Immature natural killer cell (primary cell): ENCODE data around the gene PGLYRP2. TPM values are rescaled to one million over a fixed set of nuclear protein-coding genes. Genes with fewer than 3 reads are reported as not detected.

Source experiments
- DNase-seq, 3 donors: peaks; one replicate each; pipeline ENCODE4 v3.0.0; 2022; ENCODE audit warnings: mixed read lengths in 1 of 3
- H3K27ac Mint-ChIP-seq, 6 donors: one replicate each; pipeline ENCODE4 v1.8.0; 2020; ENCODE audit warnings: mixed read lengths in 6 of 6, mild to moderate bottlenecking in 5 of 6, inconsistent platforms in 4 of 6, moderate library complexity in 3 of 6
- H3K27me3 Mint-ChIP-seq, 3 donors: one replicate each; pipeline ENCODE4 v1.8.0; 2020 to 2021; ENCODE audit warnings: low read depth in 3 of 3, mild to moderate bottlenecking in 3 of 3, mixed read lengths in 3 of 3, moderate library complexity in 3 of 3, inconsistent platforms in 1 of 3
- H3K36me3 Mint-ChIP-seq, 3 donors: one replicate each; pipeline ENCODE4 v1.8.0; 2020; ENCODE audit warnings: mixed read lengths in 3 of 3, inconsistent platforms in 2 of 3, mild to moderate bottlenecking in 2 of 3
- H3K4me1 Mint-ChIP-seq, 2 donors: one replicate each; pipeline ENCODE4 v1.8.0; 2020; ENCODE audit warnings: inconsistent platforms in 2 of 2, mild to moderate bottlenecking in 2 of 2, mixed read lengths in 2 of 2, moderate library complexity in 1 of 2
- H3K4me3 Mint-ChIP-seq, 5 donors: one replicate each; pipeline ENCODE4 v1.8.0; 2020; ENCODE audit warnings: mild to moderate bottlenecking in 5 of 5, mixed read lengths in 5 of 5, inconsistent platforms in 3 of 5, moderate library complexity in 3 of 5
- H3K9me3 Mint-ChIP-seq, 6 donors: one replicate each; pipeline ENCODE4 v1.8.0; 2020; ENCODE audit warnings: mild to moderate bottlenecking in 6 of 6, mixed read lengths in 6 of 6, inconsistent platforms in 4 of 6, moderate library complexity in 3 of 6
- polyA plus RNA-seq, 3 donors: library from polyadenylated mRNA; unstranded; fragments of 300-500 nt; fragmentation: Illumina TruSeq; gene quantifications; one replicate each; pipeline ENCODE4 v1.2.3, GENCODE V29; 2021

The PGLYRP2 gene
- polyA plus RNA-seq, 3 donors from 2014 or later, result 0.10 to 0.17 TPM; not detected in 1

DNA sequence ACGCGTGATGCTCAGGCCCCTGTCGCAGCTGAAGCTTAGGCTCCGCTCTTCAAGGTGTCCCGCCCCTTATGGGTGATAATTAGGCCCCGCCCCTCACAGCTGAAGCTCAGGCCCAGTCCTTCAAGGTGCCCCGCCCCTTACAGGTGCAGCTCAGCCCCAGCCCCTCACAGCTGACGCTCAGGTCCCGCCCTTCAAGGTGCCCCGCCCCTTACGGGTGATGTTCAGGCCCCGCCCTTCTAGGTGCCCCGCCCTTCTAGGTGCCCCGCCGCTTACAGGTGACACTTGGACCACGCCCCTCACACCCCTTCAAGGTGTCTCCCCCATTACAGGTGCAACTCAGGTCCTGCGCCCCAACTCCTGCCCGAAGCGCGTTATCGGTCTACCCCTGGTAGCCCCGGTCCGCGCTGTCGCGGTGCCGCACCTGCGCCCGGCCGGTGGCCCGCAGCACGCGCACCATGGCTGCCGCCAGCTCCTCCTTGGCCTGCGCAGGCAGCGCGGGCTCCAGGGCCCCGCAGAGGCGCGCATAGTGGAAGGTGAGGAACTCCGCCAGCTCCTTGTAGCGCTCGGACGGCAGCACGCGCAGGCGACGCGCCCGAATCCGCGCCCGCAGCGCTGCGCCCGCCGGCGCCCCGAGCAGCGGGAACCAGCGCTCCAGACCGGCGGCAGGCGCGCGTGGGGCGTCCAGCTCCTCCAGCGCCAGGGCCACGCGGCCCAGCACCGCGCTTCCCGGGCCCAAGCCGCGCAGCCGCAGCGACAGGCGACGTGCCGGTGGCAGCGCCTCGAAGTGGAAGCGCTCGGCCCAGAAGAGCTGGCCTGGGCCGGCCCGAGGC, 22.2 kb downstream of the PGLYRP2 start:
- H3K9me3 Mint-ChIP-seq, result no peaks in the 10 kb centered on the region
- no peak overlapping the region for H3K27ac Mint-ChIP-seq
- peaks cover 0 to 3% (median 0%) of the 10 kb centered on the region in 3 donors for H3K27me3 Mint-ChIP-seq
- H3K36me3 Mint-ChIP-seq, result peaks cover 13 to 46% (median 17%) of the 10 kb centered on the region in 3 donors
- H3K4me3 Mint-ChIP-seq, result no peak overlapping the region
- no peak for DNase-seq
- H3K4me1 Mint-ChIP-seq, result peaks cover 24 to 29% of the 10 kb centered on the region in 2 donors

DNA sequence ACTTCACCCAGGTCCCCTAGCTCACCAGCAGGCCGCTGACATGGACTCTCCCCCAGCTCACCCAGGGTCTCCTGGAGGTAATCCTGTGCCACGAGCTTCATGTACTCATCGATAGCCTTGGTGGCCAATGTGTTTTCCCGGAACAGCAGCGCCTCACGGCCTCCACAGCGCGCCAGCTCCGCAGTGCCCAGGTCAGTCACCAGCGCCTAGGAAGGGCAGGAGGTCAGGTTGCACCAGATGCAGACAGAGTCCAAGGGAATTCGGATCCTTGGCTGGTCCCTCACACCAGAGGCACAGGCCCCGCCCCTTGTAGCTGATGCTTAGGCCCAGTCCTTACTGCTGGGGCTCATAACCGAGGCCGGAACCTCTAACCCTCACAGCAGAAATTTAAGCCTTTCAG, 22.9 kb downstream of the PGLYRP2 start:
- Mint-ChIP-seq H3K27ac (peak overlapping the region in 2 of 6 donors; percentile 13 to 24), H3K27me3 (peaks cover 0 to 3% (median 0%) of the 10 kb centered on the region in 3 donors), H3K36me3 (peaks cover 13 to 42% (median 14%) of the 10 kb centered on the region in 3 donors), H3K9me3 (no peaks in the 10 kb centered on the region), H3K4me1 (peaks cover 20 to 25% of the 10 kb centered on the region in 2 donors), H3K4me3 (no peak overlapping the region)
- no peak for DNase-seq

DNA sequence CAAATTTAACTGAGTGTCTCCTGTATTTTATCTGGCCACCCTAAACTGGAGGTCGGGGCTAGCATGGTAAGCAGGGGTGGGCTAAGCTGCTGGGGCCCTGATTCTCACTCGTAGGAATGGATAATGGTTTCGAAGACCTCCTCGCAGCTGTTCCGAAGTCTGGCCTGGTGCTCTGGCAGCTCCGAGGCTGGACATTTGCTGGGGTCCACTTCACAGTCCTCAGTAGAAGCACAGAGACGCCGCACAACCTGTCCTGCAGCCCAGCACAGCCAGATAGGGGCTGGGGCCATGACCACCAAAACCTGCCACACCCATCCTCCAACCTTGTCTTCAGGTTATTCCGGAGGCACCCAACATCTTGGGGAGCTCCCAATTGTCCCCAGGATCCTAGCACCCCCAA, 23.3 kb downstream of the PGLYRP2 start:
- H3K4me3 Mint-ChIP-seq, result no peak overlapping the region
- H3K36me3 Mint-ChIP-seq, result peaks cover 13 to 47% (median 17%) of the 10 kb centered on the region in 3 donors
- H3K27ac Mint-ChIP-seq, result peak overlapping the region in 2 of 6 donors; percentile 13 to 24
- DNase-seq, result no peak
- peaks cover 0 to 3% (median 0%) of the 10 kb centered on the region in 3 donors for H3K27me3 Mint-ChIP-seq
- H3K4me1 Mint-ChIP-seq, result peaks cover 24 to 29% of the 10 kb centered on the region in 2 donors
- H3K9me3 Mint-ChIP-seq, result no peaks in the 10 kb centered on the region

DNA sequence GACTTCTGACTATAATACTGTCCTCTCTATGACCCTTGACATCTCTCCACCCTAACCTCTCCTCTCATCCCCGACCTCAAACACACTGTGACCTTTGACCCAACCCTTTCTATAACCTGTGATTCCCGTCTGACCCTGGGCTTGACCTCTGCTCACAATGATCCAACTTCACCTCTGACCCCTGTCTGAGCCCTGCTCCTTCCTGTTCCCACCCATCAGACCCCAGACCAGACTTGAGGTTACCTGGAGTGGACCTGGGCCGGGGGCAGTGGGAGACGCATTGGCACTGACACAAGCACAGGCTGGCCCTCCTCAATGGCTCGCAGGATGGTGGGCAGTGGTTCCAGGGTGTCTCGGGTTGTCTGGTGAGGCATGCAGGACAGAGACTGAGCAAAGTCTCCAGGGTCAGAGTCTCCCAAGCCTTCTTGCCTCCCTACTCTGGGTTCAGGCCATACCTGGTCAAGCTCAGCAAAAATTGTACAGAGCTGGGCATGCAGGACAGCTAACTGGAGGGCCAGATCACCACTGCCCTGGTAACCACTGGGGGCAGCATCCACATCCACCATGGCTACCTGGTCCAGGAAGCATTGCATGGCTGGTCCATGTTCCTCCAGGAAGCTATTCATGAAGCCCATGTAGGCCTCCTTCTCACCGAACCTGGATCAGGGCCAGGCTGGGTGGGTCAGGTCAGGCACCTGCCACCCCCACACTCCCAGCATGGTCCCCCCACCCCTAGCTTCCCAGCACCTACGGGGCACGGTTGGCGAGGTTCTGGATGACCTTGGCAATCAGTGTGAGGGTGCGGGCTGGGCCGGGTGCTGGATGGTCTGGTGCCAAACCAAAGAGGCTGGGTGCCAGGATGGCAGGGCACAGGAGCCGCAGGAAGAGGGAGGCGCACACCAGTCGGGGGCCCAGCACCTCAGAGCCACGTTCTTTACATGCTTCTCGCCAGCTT, 25.1 kb downstream of the PGLYRP2 start:
- no peak for DNase-seq
- Mint-ChIP-seq H3K9me3 (no peaks in the 10 kb centered on the region), H3K4me3 (no peak overlapping the region), H3K4me1 (peaks cover 26 to 32% of the 10 kb centered on the region in 2 donors), H3K27ac (peak overlapping the region; percentile 22 to 84 (median 70)), H3K36me3 (peaks cover 13 to 40% (median 17%) of the 10 kb centered on the region in 3 donors), H3K27me3 (peaks cover 0 to 8% (median 2%) of the 10 kb centered on the region in 3 donors)

DNA sequence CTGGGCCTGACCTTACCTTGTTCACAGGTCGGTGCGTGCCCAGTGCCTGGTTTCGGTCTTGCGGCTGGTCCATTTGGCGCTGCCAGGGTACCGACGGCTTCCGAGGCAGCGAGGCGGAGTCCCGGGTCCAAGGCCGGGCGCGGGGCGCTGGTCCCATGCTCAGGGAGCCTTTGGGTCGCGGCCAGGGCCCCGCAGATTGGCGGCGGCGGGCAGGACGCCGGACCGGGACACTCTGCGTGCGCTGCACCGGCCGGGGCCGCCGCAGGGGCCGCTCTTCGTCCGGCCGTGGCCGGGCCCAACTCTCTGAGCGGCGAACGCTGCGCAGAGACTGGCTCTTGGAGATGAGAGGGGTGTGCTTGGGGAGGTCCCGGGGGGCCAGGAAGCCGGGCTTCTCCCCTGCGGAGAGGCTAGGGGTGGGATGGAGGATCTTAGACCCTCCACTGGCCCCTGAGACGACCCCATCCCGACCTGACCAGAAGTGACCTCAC, 26.2 kb downstream of the PGLYRP2 start:
- Mint-ChIP-seq H3K27ac (peak overlapping the region in 2 of 6 donors; percentile 81 to 84), H3K4me3 (no peak overlapping the region)

DNA sequence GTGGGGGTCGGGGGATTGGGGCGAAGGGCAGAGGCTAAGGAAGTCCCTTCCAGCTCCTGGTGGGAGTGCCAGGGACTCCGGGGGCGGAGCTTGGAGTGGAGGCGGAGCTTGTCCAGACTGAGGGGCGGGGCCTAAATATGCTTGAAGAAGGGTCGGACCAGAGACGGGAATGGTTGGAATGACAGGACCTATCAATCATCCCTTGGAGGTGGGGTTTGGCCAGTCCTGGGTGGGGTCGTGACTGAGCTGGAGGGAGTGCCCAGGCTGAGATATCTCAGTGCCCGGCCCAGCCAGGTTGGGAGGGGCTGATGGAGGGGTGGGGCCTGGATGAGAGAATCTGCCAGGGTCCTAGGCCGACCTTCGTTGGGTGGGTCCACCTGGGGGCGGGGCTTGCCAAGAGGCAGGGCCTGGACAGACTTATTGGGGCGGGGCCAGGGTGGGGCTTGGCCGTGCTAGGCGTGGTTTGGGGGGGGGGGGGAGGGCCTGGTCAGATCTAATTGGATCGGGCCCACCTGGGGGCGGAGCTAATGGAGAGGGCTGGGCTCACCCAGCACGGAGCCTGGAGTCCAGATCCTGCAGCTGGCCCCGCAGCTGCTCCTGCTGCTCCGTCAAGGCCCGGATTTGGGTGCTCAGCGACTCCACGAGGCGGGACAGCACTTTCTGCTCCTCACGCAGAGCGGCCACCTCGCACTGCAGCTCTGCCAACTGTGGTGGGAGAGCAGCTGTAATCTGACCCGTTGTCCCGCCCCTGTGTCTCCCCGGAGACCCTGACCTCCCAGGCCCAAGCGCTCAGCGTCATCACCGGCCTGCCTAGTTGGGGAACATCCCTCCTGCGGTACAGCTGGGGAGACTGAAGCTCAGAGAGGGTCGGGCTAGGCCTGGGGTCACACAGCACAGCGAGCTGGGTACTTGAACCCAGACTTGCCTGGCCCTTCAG, 26.9 kb downstream of the PGLYRP2 start:
- H3K4me1 Mint-ChIP-seq, result peaks cover 34 to 40% of the 10 kb centered on the region in 2 donors
- peak in 2 of 3 donors; percentile 25 to 30 for DNase-seq

More for the DNA sequence above, 26.2 kb downstream of the PGLYRP2 start:
- H3K4me1 Mint-ChIP-seq, result peaks cover 34 to 40% of the 10 kb centered on the region in 2 donors
- H3K27me3 Mint-ChIP-seq, result peaks cover 0 to 10% (median 2%) of the 10 kb centered on the region in 3 donors
- no peak for DNase-seq
- H3K9me3 Mint-ChIP-seq, result no peaks in the 10 kb centered on the region
- H3K36me3 Mint-ChIP-seq, result peaks cover 13 to 38% (median 17%) of the 10 kb centered on the region in 3 donors

DNA sequence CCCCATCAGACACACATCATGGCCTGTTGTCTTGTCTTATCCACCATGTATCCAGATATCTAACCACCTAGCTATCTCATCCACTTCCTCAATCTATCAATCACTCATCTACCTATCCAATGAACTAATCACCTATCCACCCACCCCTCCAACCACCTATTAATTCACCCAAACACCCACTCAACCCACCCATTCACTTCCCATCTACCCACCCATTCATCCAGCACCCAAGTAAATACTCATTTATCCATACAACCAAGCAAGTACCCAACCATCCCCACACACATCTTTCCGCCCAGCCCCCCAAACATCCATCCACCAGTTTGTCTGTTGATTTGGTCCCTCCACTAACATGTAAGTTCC, 28.8 kb downstream of the PGLYRP2 start:
- Mint-ChIP-seq H3K27ac (peak overlapping the region; percentile 62 to 97 (median 94)), H3K9me3 (no peaks in the 10 kb centered on the region), H3K4me3 (peak overlapping the region; percentile 62 to 82 (median 77)), H3K27me3 (peaks cover 0 to 10% (median 2%) of the 10 kb centered on the region in 3 donors), H3K36me3 (peaks cover 16 to 31% (median 17%) of the 10 kb centered on the region in 3 donors), H3K4me1 (peaks cover 34 to 40% of the 10 kb centered on the region in 2 donors)
- no peak for DNase-seq

More for the DNA sequence above, 26.9 kb downstream of the PGLYRP2 start:
- H3K27ac Mint-ChIP-seq, result peak overlapping the region in 5 of 6 donors; percentile 29 to 64 (median 57)
- peaks cover 13 to 34% (median 17%) of the 10 kb centered on the region in 3 donors for H3K36me3 Mint-ChIP-seq
- H3K4me3 Mint-ChIP-seq, result no peak overlapping the region
- peaks cover 0 to 10% (median 2%) of the 10 kb centered on the region in 3 donors for H3K27me3 Mint-ChIP-seq
- no peaks in the 10 kb centered on the region for H3K9me3 Mint-ChIP-seq

DNA sequence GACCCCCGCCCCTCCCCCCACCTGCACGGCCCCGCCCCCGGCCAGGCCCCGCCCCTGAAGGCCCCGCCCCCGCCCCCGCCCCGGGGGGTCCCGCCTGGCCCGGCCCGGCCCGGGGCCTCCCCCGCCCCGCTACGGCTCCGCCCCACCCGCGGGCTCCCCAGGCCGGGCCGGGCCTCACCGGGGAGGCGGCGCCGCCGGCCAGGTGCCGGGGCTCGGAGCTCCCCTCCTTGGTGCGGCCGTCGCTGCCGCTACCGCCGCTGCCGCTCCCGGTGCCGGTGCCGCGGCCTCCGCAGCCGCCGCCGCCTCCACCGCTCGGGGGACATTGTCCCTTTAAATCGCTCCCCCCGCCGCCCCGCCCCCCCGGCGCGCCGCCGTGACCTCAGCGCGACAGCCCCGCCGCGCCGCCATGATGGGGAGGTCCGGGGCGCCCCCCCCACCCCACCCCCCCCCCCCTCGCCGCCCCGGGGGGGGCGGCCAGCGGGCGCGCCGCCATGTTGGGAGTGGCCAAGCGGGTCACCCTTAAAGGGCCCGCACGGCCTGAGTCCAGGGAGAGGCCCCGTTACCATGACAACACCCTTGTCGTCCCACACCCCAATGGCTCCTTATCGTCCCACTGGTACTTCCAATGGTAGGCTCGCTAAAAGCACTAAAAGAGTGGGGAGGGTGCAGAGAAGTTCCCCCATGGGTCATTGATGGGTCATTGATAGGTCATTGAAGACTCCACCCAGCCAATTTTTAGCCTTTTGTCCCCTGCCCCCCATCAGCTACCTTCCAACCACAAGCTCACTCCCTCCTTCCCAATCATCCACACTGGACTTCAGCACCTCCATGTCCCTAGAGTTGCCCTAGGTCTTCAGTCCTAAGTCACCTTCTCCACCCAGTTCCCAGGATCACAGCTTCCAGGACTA, 29.4 kb downstream of the PGLYRP2 start, which contains the start of gene WIZ:
TSS of gene WIZ (minus strand) at position 337 of the 908 bp plus-strand sequence. CDS start 1,649 bp downstream, outside the sequence.
- H3K4me3 Mint-ChIP-seq, result peak within 1 kb of the TSS; percentile 67 to 82 (median 77)
- peak within 1 kb of the TSS; percentile 62 to 97 (median 94) for H3K27ac Mint-ChIP-seq
- H3K27me3 Mint-ChIP-seq, result peaks cover 0 to 10% (median 2%) of the 10 kb centered on the region in 3 donors
- peak; percentile 81 to 86 (median 85) for DNase-seq
- no peaks in the 10 kb centered on the region for H3K9me3 Mint-ChIP-seq
- peaks cover 10 to 25% (median 11%) of the 10 kb centered on the region in 3 donors for H3K36me3 Mint-ChIP-seq
- peaks cover 28 to 33% of the 10 kb centered on the region in 2 donors for H3K4me1 Mint-ChIP-seq

DNA sequence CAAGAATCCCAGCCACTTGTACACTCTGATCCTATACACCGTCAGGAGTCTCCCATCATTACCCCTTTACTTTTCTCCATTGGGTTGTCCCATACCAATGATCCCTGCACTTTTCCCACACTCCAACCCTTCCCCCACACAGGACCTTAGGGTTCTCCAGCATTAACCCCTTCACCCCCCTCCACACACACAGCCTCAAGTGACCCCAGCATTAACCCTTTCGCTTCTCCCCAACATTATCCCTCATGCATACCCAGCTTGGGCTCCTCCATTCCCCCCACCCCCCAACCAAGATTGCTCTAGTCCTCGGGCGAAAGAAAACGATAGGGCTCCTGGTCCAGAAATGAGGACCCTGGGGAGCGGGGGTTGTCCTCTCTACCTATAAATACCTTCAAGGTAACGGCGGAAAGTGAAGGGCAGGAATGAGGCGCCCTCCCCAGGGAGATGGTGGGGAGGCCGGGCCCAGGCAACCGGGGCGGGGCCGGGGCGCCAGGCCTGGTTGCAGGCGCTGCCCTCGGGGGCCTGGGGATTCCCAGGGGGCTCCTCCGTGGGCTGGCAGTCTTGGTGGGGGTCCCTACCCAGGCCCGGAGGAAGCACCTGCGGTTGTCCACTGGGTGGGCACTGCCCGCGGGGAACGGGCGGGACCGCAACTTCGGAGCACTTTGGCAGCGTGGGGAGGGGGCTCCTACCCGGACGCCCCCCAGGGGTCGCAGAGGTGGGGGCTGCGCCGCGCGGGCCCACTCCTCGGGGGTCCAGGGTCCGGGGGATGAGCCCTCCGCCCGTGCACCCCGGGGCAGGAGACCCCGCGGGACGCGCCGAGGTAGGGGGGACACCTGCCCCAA, 30.3 kb downstream of the PGLYRP2 start:
- no peaks in the 10 kb centered on the region for H3K9me3 Mint-ChIP-seq
- H3K27ac Mint-ChIP-seq, result peak overlapping the region; percentile 48 to 81 (median 78)
- no peak for DNase-seq
- peaks cover 9 to 17% (median 10%) of the 10 kb centered on the region in 3 donors for H3K36me3 Mint-ChIP-seq
- H3K4me3 Mint-ChIP-seq, result peak overlapping the region; percentile 67 to 77 (median 72)
- peaks cover 0 to 10% (median 2%) of the 10 kb centered on the region in 3 donors for H3K27me3 Mint-ChIP-seq
- H3K4me1 Mint-ChIP-seq, result peaks cover 25 to 30% of the 10 kb centered on the region in 2 donors

DNA sequence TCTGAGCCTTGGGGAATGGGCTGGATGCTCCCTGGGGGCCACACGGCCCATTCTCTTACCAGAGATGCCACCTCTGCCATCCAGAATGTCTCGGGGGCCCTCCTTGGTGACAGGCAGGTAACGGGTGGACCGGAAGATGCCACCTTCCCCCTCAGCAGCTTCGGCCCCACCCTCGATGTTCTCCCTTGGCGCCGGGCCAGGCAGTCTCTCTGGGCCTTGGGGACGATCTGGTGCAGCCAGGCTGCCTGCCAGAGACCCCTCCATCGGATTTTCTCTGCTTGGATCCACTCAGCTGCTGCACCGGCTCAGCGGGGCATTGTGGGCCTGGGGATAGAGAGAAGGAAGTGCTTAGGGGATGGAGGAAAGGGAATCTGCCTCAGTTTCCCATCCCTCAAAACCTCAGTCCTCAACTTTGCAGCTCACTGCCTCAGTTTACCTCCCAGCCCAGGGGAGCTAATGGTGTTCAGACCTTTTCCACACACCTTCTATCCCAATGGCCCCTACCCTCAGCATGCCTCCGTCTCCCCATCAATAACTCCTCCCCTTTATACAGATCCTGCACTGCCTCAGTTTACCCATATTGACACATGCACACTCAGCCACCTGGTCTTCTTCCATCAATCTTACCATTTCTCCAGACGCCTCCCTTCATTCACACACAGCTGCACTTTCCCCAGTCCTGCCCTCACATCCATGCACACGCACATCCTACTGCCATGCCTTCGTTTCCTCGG, 31.1 kb downstream of the PGLYRP2 start:
- DNase-seq, result no peak
- Mint-ChIP-seq H3K27me3 (peaks cover 0 to 8% (median 2%) of the 10 kb centered on the region in 3 donors), H3K9me3 (no peaks in the 10 kb centered on the region), H3K36me3 (peaks cover 3 to 10% (median 4%) of the 10 kb centered on the region in 3 donors), H3K4me3 (peak overlapping the region; percentile 67 to 77 (median 72)), H3K4me1 (peaks cover 23 to 24% of the 10 kb centered on the region in 2 donors), H3K27ac (peak overlapping the region in 5 of 6 donors; percentile 48 to 81 (median 80))
